AG09309 (cell line): Measurements from ENCODE around the gene STAT5A.

Experiments
- DNase-seq: peaks from one replicate; pipeline ENCODE4 v3.0.0-alpha.2; 2010; ENCODE audit warnings: low read depth
- H3K4me3 ChIP-seq: 2 replicates; pipeline ENCODE4 v1.5.1; 2011; ENCODE audit warnings: mild to moderate bottlenecking, low read depth, low read length, moderate library complexity; ENCODE audit not compliant: control insufficient read depth
- TF ChIP-seq, protein P1 (sequence below): IDR thresholded peaks from 2 replicates; pipeline ENCODE4 v1.5.1; 2011; ENCODE audit warnings: mild to moderate bottlenecking, low read depth, low read length, inconsistent platforms; ENCODE audit not compliant: insufficient read depth, control insufficient read depth; ENCODE audit errors: missing control alignments

Gene STAT5A

DNA sequence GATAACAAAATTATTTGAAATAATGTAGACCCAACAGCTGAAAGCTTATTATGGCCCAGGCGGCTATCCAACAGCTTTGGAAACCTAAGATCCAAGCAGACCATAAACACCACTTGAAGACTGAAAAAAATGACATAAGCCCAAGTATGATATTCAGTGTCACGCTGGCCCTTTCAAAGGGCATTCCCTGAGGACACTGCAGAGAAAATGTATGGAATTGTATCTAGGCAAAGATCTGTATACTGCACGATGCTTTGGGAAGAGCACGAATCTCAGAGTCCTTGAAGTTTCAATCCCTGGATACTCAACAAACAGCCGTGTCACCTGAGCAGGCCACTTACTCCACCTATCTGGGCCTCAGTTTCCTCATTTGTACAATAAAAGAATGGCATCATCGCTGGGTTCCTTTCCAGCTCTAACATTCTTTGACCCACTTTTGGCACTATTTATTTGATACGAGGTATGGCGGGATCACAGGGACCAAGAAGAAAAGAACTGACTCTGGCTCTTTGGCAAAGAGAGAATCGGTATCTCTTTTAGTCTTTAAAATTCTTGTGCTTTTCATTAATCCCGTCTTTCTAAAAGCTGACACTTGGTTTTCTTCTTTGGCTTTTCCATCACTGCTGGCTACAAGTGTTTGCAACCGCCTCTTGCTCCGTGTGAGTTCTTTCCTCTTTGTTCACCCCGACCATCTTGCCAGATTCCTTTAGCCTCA lies 13.3 kb upstream of the STAT5A start:
- H3K4me3 ChIP-seq = peak overlapping the region; percentile 85
- DNase-seq = no peak
- TF ChIP-seq, protein P1, sequence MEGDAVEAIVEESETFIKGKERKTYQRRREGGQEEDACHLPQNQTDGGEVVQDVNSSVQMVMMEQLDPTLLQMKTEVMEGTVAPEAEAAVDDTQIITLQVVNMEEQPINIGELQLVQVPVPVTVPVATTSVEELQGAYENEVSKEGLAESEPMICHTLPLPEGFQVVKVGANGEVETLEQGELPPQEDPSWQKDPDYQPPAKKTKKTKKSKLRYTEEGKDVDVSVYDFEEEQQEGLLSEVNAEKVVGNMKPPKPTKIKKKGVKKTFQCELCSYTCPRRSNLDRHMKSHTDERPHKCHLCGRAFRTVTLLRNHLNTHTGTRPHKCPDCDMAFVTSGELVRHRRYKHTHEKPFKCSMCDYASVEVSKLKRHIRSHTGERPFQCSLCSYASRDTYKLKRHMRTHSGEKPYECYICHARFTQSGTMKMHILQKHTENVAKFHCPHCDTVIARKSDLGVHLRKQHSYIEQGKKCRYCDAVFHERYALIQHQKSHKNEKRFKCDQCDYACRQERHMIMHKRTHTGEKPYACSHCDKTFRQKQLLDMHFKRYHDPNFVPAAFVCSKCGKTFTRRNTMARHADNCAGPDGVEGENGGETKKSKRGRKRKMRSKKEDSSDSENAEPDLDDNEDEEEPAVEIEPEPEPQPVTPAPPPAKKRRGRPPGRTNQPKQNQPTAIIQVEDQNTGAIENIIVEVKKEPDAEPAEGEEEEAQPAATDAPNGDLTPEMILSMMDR = no peak

DNA sequence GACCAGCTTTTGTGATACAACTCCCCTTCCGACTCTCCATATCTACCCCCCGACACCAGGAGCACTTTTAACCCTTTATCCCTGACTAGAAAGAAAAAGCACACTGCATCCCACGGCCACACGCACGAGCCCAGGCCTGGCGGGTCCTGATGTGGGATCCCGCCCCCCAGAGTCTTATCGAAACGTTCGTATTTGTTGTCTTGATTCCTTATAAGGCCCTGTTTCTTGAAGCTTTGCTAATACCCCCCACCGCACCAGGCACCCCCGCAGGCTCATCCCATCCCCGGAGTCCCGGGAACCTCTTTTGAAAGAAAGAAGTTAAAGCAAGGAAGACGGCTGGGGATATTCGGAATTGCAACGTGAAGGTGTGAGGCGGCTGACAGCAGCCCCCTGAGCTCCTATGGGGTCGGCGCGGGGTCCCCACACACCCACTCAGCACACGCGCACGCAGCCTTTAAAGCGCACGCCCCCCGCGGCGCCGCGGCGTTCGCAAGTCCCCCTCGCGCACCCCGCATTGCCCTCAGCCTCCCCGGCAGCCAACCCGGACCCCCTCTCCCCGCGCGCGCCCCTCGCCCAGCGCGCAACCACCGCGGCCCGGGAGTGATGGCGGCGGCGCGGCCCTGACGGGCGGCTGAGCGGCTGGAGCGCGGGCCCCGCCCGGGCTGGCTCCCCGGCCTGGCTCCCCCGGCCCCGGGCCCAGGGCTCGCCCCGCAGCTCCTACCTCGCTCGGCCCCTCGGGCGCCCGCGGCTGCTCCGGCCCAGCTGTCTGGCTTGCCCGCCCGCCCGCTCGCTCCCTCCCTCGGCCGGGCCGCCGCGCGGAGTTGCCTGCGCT lies 12.6 kb upstream of the STAT5A start:
- H3K4me3 ChIP-seq = peak overlapping the region; percentile 85
- TF ChIP-seq, protein P1 = no peak
- DNase-seq = no peak

DNA sequence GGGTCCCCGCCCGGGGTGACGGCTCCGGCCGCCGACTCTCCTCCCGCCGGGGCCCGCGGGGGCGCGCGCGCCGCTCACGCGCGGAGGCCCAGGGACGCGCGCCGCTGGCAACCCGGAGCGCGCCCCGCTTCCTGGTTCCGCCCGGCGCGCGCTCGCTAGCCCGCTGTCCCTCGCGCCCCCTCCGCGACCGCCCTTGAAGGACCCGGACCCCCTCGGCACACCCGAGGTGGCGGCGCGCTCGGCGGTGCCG lies 12.0 kb upstream of the STAT5A start, which contains the start of gene STAT5B:
Gene STAT5B (minus strand): TSS at position 33 of the 250 bp plus-strand sequence. CDS start 44,264 bp downstream, outside the sequence.
- no peak for DNase-seq
- H3K4me3 ChIP-seq = peak within 1 kb of the TSS; percentile 85
- TF ChIP-seq, protein P1 = no peak

DNA sequence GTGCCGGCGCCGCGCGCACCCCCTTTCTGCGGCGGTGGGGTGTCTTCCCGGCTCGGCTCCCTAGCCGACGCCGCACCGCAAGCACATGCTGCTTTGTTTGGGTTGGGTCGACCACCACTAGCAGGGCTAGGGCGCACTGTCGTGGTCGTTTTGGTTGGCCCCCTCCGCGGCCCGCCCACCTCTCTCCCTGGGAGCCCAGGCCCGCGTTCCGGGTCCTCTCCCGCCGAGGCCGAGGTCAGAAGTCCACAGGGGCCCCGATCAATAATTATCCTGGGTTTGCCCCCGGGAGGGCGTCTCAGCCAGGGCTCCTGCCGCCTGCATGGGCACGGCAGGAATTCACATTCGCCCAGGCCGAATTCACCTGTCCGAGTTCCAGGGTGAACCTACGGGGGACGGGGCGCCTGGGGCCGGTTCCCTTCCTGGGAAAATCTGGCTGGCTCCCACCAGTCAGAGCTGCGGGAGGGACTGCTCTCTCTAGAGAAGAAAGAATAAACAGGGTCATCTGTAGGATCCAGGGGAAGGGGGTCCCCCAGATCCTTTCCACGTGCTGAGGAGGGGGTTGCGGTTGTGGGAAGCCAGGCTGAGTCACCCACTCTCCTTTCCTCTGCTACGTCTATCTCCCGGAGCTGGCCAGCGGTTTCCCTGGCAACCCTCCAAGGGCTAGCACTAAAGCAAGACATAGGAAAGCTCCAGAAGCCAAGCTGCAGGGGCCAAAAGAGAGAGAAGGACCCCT lies 11.5 kb upstream of the STAT5A start:
- no peak for DNase-seq

DNA sequence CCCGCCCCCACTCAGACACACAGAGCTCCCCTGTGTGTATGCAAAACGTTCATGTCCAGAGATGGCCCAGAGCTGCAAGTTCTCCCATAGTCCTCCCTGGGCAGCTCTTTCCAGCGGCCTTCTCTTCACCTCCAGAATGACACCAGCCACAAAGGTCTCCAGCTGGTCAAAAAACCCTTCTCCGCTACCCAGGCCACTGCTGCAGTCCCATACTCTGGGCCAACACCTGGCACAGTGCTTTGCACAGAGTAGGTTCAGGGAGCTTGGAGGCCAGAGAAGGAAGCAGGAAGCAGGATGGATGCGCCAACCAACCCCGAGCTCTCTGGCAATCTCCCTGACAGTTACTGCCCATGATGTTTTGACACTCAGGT lies 11.0 kb upstream of the STAT5A start:
- TF ChIP-seq, protein P1 = no peak
- DNase-seq = no peak
- no peak overlapping the region for H3K4me3 ChIP-seq

More for the DNA sequence above, 11.5 kb upstream of the STAT5A start:
- peak overlapping the region; percentile 66 for H3K4me3 ChIP-seq
- TF ChIP-seq, protein P1 = no peak

DNA sequence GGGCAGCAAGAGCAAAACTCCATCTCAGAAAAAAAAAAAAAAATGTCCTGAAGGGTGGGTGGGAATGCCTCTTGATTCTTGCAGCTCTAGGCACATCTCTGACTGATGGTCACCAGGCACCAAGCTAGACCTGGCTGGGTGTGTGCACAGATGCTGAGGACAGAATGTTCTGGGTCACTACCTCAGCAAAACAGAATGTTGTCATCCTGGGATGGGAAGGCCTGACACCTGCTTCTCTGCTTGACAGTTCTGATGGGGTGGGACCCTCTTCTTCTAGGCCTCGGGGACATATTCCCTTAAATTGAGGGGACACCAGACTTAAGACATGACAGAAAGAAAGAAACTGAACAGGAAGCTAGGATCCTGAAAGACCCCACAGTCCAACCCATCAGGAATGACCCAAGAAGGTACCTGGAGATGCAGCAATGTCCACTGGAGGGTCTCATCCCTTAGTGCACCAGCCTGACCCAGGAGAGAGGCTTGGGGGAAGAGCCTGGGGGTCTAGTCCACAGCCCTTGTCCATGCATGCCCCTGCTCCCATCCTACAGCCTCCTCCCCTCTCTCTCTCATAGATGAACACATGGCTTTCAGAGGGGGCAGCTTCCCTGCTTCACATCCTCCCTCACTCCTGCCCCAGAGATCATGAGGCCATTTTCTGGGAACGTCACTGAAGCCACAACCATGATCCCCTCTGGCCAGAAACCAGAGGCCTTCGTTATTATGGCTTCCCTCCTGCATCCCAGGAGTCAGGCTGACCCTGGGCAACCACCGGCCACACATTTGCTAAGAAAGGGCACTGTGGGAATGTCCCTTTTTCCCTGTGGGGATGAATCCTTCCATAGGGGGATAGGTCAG lies 8.3 kb upstream of the STAT5A start:
- TF ChIP-seq, protein P1 = no peak
- DNase-seq = no peak
- H3K4me3 ChIP-seq = no peak overlapping the region
